IMR-90 (cell line): ENCODE measurements around the gene CASKIN1.

Experiments
- CEBPB ChIP-seq: IDR thresholded peaks from 2 replicates; pipeline ENCODE4 v1.6.1; 2012; ENCODE audit warnings: low read depth, low read length, improper control_type of control experiment
- CHD1 ChIP-seq: IDR thresholded peaks from 2 replicates; pipeline ENCODE4 v1.6.1; 2012; ENCODE audit warnings: low read depth, low read length, improper control_type of control experiment
- CTCF ChIP-seq: conservative IDR thresholded peaks from 2 replicates; pipeline ENCODE4 v1.5.1; 2012; ENCODE audit warnings: mild to moderate bottlenecking, low read depth, low read length, improper control_type of control experiment
- ELK1 ChIP-seq: fragments of 150-350 bp; IDR thresholded peaks from 2 replicates; pipeline ENCODE4 v1.6.1; 2016; ENCODE audit warnings: low read depth, mild to moderate bottlenecking, low read length, moderate library complexity, borderline replicate concordance
- MAFK ChIP-seq: IDR thresholded peaks from 2 replicates; pipeline ENCODE4 v1.6.1; 2012; ENCODE audit warnings: low read depth, low read length, improper control_type of control experiment
- MAZ ChIP-seq: IDR thresholded peaks from 2 replicates; pipeline ENCODE4 v1.6.1; 2012; ENCODE audit warnings: low read depth, mild to moderate bottlenecking, low read length, improper control_type of control experiment, moderate library complexity, borderline replicate concordance
- MXI1 ChIP-seq: IDR thresholded peaks from 2 replicates; pipeline ENCODE4 v1.6.1; 2012; ENCODE audit warnings: low read depth, mild to moderate bottlenecking, low read length, moderate library complexity, borderline replicate concordance
- NFE2L2 ChIP-seq: fragments of 150-350 bp; IDR thresholded peaks from 2 replicates; pipeline ENCODE4 v1.6.1; 2016; ENCODE audit warnings: low read depth, mild to moderate bottlenecking, low read length
- POLR2A ChIP-seq: IDR thresholded peaks from 2 replicates; pipeline ENCODE4 v1.6.1; 2012; ENCODE audit warnings: mild to moderate bottlenecking, low read depth, low read length
- RAD21 ChIP-seq: IDR thresholded peaks from 2 replicates; pipeline ENCODE4 v1.6.1; 2012; ENCODE audit warnings: low read length, improper control_type of control experiment
- RFX5 ChIP-seq: IDR thresholded peaks from 2 replicates; pipeline ENCODE4 v1.8.0; 2012; ENCODE audit warnings: low read depth, mild to moderate bottlenecking, low read length, moderate library complexity
- SMC3 ChIP-seq: fragments of 150-350 bp; IDR thresholded peaks from 2 replicates; pipeline ENCODE4 v1.6.1; 2016; ENCODE audit warnings: low read depth, mild to moderate bottlenecking, antibody characterized with exemption, low read length, moderate library complexity
- USF2 ChIP-seq: fragments of 150-350 bp; IDR thresholded peaks from 2 replicates; pipeline ENCODE4 v1.6.1; 2017; ENCODE audit warnings: mild to moderate bottlenecking, antibody characterized with exemption, low read length, low read depth

- TF ChIP-seq CTCF: no peak
- no peak for TF ChIP-seq MXI1
- no peak for TF ChIP-seq RAD21
- no peak for TF ChIP-seq RFX5
- no peak for TF ChIP-seq POLR2A
- no peak for TF ChIP-seq MAZ
- TF ChIP-seq ELK1: no peak
- no peak for TF ChIP-seq SMC3
- no peak for TF ChIP-seq NFE2L2
- TF ChIP-seq CEBPB: no peak
- TF ChIP-seq MAFK: no peak
- TF ChIP-seq USF2: no peak
- no peak for TF ChIP-seq CHD1
Observed at GRCh38 chr16:2213817-2214718, 17.7 kb upstream of the CASKIN1 start.
